Loucy (cell line): ENCODE measurements around the gene TRPM2.

ENCODE experiments used
- H2AFZ ChIP-seq: fragments of 200-600 bp; sonication (generic); 2 replicates; pipeline ENCODE4 v1.6.0; 2016; ENCODE audit warnings: antibody characterized with exemption, mild to moderate bottlenecking, low read length, moderate library complexity
- H3F3A ChIP-seq: fragments of 200-600 bp; 2 replicates; pipeline ENCODE4 v1.6.0; 2016; ENCODE audit warnings: antibody characterized with exemption, low read depth, mild to moderate bottlenecking
- H3K27me3 ChIP-seq: fragments of 200-600 bp; sonication (generic); 2 replicates; pipeline ENCODE4 v1.6.1; 2014; ENCODE audit warnings: low read length, mild to moderate bottlenecking; ENCODE audit not compliant: insufficient read depth, poor library complexity, severe bottlenecking
- H3K36me3 ChIP-seq: fragments of 200-600 bp; sonication (generic); 2 replicates; pipeline ENCODE4 v1.6.1; 2016; ENCODE audit warnings: low read length; ENCODE audit not compliant: insufficient read depth
- H3K4me1 ChIP-seq: fragments of 200-600 bp; sonication (generic); 2 replicates; pipeline ENCODE4 v1.5.1; 2014; ENCODE audit warnings: low read length, mild to moderate bottlenecking; ENCODE audit not compliant: insufficient read depth, poor library complexity, severe bottlenecking
- H3K4me2 ChIP-seq: fragments of 200-600 bp; sonication (generic); 2 replicates; pipeline ENCODE4 v1.6.0; 2014; ENCODE audit warnings: antibody characterized with exemption, low read length, low read depth, mild to moderate bottlenecking; ENCODE audit not compliant: poor library complexity, severe bottlenecking
- H3K4me3 ChIP-seq: fragments of 200-600 bp; sonication (generic); 2 replicates; pipeline ENCODE4 v1.5.1; 2014; ENCODE audit warnings: low read length, mild to moderate bottlenecking, mixed read lengths; ENCODE audit not compliant: poor library complexity, severe bottlenecking
- H3K79me2 ChIP-seq: fragments of 200-600 bp; sonication (generic); 2 replicates; pipeline ENCODE4 v1.6.1; 2014; ENCODE audit warnings: low read length; ENCODE audit not compliant: insufficient read depth
- H3K9ac ChIP-seq: fragments of 200-600 bp; sonication (generic); 2 replicates; pipeline ENCODE4 v1.6.0; 2014; ENCODE audit warnings: mild to moderate bottlenecking, low read depth, low read length, moderate library complexity; ENCODE audit not compliant: poor library complexity, severe bottlenecking
- H3K9me2 ChIP-seq: fragments of 200-600 bp; sonication (generic); replicated peaks from 2 replicates; pipeline ENCODE4 v1.6.1; 2016; ENCODE audit warnings: low read depth, low read length, mixed read lengths
- H3K9me3 ChIP-seq: fragments of 200-600 bp; sonication (generic); 2 replicates; pipeline ENCODE4 v1.6.1; 2014; ENCODE audit warnings: mild to moderate bottlenecking, antibody characterized with exemption, low read length, low read depth; ENCODE audit not compliant: insufficient read depth
- H4K20me1 ChIP-seq: fragments of 200-600 bp; sonication (generic); 2 replicates; pipeline ENCODE4 v1.6.0; 2014; ENCODE audit warnings: antibody characterized with exemption, low read length, mild to moderate bottlenecking; ENCODE audit not compliant: insufficient read depth, poor library complexity, severe bottlenecking
- EZH2phosphoT487 ChIP-seq: fragments of 200-600 bp; IDR thresholded peaks from 2 replicates; pipeline ENCODE4 v1.6.1; 2018; ENCODE audit warnings: antibody characterized with exemption, mild to moderate bottlenecking, moderate library complexity, borderline replicate concordance
- TF ChIP-seq, protein P1 (sequence below): fragments of 200-600 bp; sonication (generic); conservative IDR thresholded peaks from 2 replicates; pipeline ENCODE4 v1.5.1; 2014; ENCODE audit warnings: mild to moderate bottlenecking, antibody characterized with exemption, low read length

TRPM2 gene

DNA sequence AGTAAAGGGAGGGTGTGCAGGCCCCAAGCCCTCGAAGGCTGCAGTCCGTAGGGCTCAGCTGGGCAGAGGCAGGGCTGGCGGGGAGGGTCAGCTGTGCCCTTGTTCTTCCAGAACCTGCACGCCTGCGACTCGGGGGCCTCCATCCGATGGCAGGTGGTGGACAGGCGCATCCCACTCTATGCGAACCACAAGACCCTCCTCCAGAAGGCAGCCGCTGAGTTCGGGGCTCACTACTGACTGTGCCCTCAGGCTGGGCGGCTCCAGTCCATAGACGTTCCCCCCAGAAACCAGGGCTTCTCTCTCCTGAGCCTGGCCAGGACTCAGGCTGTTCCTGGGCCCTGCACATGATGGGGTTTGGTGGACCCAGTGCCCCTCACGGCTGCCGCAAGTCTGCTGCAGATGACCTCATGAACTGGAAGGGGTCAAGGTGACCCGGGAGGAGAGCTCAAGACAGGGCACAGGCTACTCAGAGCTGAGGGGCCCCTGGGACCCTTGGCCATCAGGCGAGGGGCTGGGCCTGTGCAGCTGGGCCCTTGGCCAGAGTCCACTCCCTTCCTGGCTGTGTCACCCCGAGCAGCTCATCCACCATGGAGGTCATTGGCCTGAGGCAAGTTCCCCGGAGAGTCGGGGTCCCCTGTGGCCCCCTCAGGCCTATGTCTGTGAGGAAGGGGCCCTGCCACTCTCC is 88.3 kb downstream of the TRPM2 start:
- Histone ChIP-seq H3K9me3 (peaks cover 2% of the 10 kb centered on the region; the same call in 1 of the 2 replicates), H3K36me3 (no peaks in the 10 kb centered on the region), H3K4me1 (no peaks in the 10 kb centered on the region)

DNA sequence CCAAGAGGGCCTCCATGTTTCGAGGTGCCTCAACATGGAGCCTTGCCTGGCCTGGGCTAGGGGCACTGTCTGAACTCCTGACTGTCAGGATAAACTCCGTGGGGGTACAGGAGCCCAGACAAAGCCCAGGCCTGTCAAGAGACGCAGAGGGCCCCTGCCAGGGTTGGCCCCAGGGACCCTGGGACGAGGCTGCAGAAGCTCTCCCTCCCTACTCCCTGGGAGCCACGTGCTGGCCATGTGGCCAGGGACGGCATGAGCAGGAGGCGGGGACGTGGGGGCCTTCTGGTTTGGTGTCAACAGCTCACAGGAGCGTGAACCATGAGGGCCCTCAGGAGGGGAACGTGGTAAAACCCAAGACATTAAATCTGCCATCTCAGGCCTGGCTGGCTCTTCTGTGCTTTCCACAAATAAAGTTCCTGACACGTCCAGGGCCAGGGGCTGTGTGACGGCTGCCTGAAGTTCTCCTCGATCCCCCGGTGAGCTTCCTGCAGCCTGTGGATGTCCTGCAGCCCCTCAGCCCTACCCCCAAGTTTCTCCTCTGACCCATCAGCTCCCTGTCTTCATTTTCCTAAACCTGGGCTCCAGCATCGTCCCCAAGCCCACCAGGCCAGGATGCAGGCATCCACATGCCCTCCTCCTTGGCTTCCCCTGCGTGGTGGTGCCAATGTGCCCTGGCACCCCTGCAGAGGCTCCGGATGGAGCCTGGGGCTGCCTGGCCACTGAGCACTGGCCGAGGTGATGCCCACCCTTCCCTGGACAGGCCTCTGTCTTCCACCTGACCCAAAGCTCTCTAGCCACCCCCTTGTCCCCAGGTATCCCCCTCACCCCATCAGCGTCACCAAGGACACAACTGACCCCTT is 89.1 kb downstream of the TRPM2 start:
- H2AFZ ChIP-seq: no peak overlapping the region
- H3K4me2 ChIP-seq: no peak overlapping the region
- H4K20me1 ChIP-seq: no peaks in the 10 kb centered on the region
- no peak overlapping the region for H3K9ac ChIP-seq
- H3F3A ChIP-seq: no peaks in the 10 kb centered on the region
- no peaks in the 10 kb centered on the region for H3K4me1 ChIP-seq
- H3K27me3 ChIP-seq: no peaks in the 10 kb centered on the region
- no peaks in the 10 kb centered on the region; the same call in 1 of the 2 replicates for H3K9me3 ChIP-seq
- H3K36me3 ChIP-seq: no peaks in the 10 kb centered on the region
- H3K9me2 ChIP-seq: no peaks in the 10 kb centered on the region
- H3K4me3 ChIP-seq: no peak overlapping the region
- TF ChIP-seq EZH2phosphoT487: no peak
- TF ChIP-seq, protein P1, sequence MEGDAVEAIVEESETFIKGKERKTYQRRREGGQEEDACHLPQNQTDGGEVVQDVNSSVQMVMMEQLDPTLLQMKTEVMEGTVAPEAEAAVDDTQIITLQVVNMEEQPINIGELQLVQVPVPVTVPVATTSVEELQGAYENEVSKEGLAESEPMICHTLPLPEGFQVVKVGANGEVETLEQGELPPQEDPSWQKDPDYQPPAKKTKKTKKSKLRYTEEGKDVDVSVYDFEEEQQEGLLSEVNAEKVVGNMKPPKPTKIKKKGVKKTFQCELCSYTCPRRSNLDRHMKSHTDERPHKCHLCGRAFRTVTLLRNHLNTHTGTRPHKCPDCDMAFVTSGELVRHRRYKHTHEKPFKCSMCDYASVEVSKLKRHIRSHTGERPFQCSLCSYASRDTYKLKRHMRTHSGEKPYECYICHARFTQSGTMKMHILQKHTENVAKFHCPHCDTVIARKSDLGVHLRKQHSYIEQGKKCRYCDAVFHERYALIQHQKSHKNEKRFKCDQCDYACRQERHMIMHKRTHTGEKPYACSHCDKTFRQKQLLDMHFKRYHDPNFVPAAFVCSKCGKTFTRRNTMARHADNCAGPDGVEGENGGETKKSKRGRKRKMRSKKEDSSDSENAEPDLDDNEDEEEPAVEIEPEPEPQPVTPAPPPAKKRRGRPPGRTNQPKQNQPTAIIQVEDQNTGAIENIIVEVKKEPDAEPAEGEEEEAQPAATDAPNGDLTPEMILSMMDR: no peak
- no peaks in the 10 kb centered on the region for H3K79me2 ChIP-seq

More for the DNA sequence above, 88.3 kb downstream of the TRPM2 start:
- H3K9ac ChIP-seq: no peak overlapping the region
- TF ChIP-seq EZH2phosphoT487: no peak
- TF ChIP-seq, protein P1: no peak
- H3K4me2 ChIP-seq: no peak overlapping the region
- no peak overlapping the region for H3K4me3 ChIP-seq
- H3F3A ChIP-seq: no peaks in the 10 kb centered on the region
- H3K27me3 ChIP-seq: no peaks in the 10 kb centered on the region
- no peaks in the 10 kb centered on the region for H4K20me1 ChIP-seq
- no peaks in the 10 kb centered on the region for H3K79me2 ChIP-seq
- no peaks in the 10 kb centered on the region for H3K9me2 ChIP-seq
- H2AFZ ChIP-seq: no peak overlapping the region

DNA sequence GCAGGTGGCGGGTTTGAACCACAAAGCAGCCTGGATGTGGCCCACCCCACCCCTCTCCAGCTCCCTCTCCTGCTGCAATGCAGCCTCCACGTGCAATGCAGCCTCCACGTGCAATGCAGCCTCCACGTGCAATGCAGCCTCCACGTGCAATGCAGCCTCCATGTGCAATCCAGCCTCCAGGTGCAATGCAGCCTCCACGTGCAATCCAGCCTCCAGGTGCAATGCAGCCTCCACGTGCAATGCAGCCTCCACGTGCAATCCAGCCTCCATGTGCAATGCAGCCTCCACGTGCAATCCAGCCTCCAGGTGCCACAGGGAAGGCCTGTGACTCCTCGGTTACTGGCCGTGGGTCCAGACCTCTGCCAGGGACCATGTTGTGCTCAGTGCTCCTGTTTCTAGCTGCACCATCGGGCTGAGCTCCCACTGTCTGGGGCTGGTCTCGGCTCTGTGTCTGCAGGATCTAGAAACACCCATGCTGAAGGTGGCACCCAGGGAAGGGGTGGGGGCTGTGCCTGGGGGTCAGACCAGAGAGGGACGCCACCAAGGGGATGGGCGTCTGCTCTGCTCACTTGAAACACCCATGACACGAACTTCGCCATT is 90.0 kb downstream of the TRPM2 start:
- Histone ChIP-seq H3K9me3 (no peaks in the 10 kb centered on the region; the same call in 1 of the 2 replicates), H3K36me3 (no peaks in the 10 kb centered on the region), H3F3A (no peaks in the 10 kb centered on the region), H4K20me1 (no peaks in the 10 kb centered on the region), H3K27me3 (no peaks in the 10 kb centered on the region), H2AFZ (no peak overlapping the region), H3K4me2 (no peak overlapping the region), H3K4me3 (no peak overlapping the region), H3K4me1 (no peaks in the 10 kb centered on the region), H3K9me2 (no peaks in the 10 kb centered on the region), H3K79me2 (no peaks in the 10 kb centered on the region), H3K9ac (no peak overlapping the region)
- TF ChIP-seq, protein P1: no peak
- TF ChIP-seq EZH2phosphoT487: no peak
